Measurements from ENCODE around the gene TSPYL2. TPM values are rescaled to one million over a fixed set of nuclear protein-coding genes. Genes with fewer than 3 reads are reported as not detected.

The TSPYL2 gene
- total RNA-seq, 1 donor from 2014 or later, result 49.7 TPM

GRCh38 chrX:53085661-53086229 lies 3.6 kb downstream of the TSPYL2 start:
- Mint-ChIP-seq H3K9me3 (no peaks in the 10 kb centered on the region), H3K36me3 (ENCODE audit: low read depth) (peaks cover 37% of the 10 kb centered on the region), H3K27ac (no peak overlapping the region), H3K4me3 (no peak overlapping the region), H3K27me3 (no peaks in the 10 kb centered on the region), H3K4me1 (peaks cover 44% of the 10 kb centered on the region)
- intact Hi-C loops (cut with micrococcal nuclease), result loop anchor here (5.0 to 10.0 kb wide), 2 partner anchors 599 to 1598 kb away; partner anchors contain the start of gene HUWE1
- no peak for DNase-seq
- no peak for ATAC-seq (ENCODE audit: low read depth)
- TF ChIP-seq CTCF (IDR thresholded peaks at IDR 0.05), result no peak
- ChIA-PET CTCF (no interaction called here), POLR2A (interaction anchor here (1.4 kb wide), 1 partner anchor 13 kb away, joined by 3 read pairs; no protein-coding TSS in a partner anchor)

- H3K4me1 Mint-ChIP-seq, result peaks cover 41% of the 10 kb centered on the region
- intact Hi-C loops (cut with micrococcal nuclease), result loop anchor here (5.0 to 10.0 kb wide), 2 partner anchors 598 to 1599 kb away; partner anchors contain the start of gene HUWE1
- peak overlapping the region; percentile 19 for H3K4me3 Mint-ChIP-seq
Observed at GRCh38 chrX:53086464-53086863, 4.3 kb downstream of the TSPYL2 start.

GRCh38 chrX:53087388-53087831 lies 5.2 kb downstream of the TSPYL2 start:
- Mint-ChIP-seq H3K27ac (peak overlapping the region; percentile 66), H3K27me3 (no peaks in the 10 kb centered on the region), H3K36me3 (ENCODE audit: low read depth) (peaks cover 34% of the 10 kb centered on the region), H3K4me3 (no peak overlapping the region), H3K9me3 (no peaks in the 10 kb centered on the region), H3K4me1 (peaks cover 41% of the 10 kb centered on the region)
- no peak for DNase-seq
- no peak for ATAC-seq (ENCODE audit: low read depth)
- intact Hi-C loops (cut with micrococcal nuclease), result loop anchor here (5.0 to 10.0 kb wide), 2 partner anchors 597 to 1600 kb away; partner anchors contain the start of gene HUWE1
- TF ChIP-seq CTCF (IDR thresholded peaks at IDR 0.05), result no peak
- POLR2A ChIA-PET, result no interaction called here
- CTCF ChIA-PET, result interaction anchor here (0.7 kb wide), 1 partner anchor 16 kb away, joined by 3 read pairs; no protein-coding TSS in a partner anchor

More at GRCh38 chrX:53086464-53086863, 4.3 kb downstream of the TSPYL2 start:
- peaks cover 37% of the 10 kb centered on the region for H3K36me3 Mint-ChIP-seq (ENCODE audit: low read depth)
- DNase-seq (no peak), ATAC-seq (ENCODE audit: low read depth) (no peak)
- ChIA-PET CTCF (no interaction called here), POLR2A (interaction anchor here (1.4 kb wide), 1 partner anchor 14 kb away, joined by 3 read pairs; no protein-coding TSS in a partner anchor)
- H3K27ac Mint-ChIP-seq, result no peak overlapping the region
- no peaks in the 10 kb centered on the region for H3K27me3 Mint-ChIP-seq
- TF ChIP-seq CTCF (IDR thresholded peaks at IDR 0.05), result no peak
- no peaks in the 10 kb centered on the region for H3K9me3 Mint-ChIP-seq

GRCh38 chrX:53088136-53088974 lies 6.2 kb downstream of the TSPYL2 start:
- ChIA-PET CTCF (interaction anchor here (1.4 kb wide), 1 partner anchor 16 kb away, joined by 17 read pairs; no protein-coding TSS in a partner anchor), POLR2A (interaction anchor here (1.0 to 1.4 kb wide), 2 partner anchors 17 to 93 kb away, joined by 3 read pairs; no protein-coding TSS in a partner anchor)
- peak; percentile 74 for ATAC-seq (ENCODE audit: low read depth)
- H3K27ac Mint-ChIP-seq, result peak overlapping the region; percentile 92
- intact Hi-C loops (cut with micrococcal nuclease), result loop anchor here (5.0 to 10.0 kb wide), 2 partner anchors 596 to 1601 kb away; partner anchors contain the start of gene HUWE1
- no peaks in the 10 kb centered on the region for H3K9me3 Mint-ChIP-seq
- DNase-seq, result peak; percentile 52
- TF ChIP-seq CTCF (IDR thresholded peaks at IDR 0.05), result no peak
- H3K27me3 Mint-ChIP-seq, result no peaks in the 10 kb centered on the region
- H3K4me1 Mint-ChIP-seq, result peaks cover 39% of the 10 kb centered on the region
- H3K4me3 Mint-ChIP-seq, result peak overlapping the region; percentile 89
- peaks cover 33% of the 10 kb centered on the region for H3K36me3 Mint-ChIP-seq (ENCODE audit: low read depth)
